K562 (cell line): ENCODE data around the gene GTSE1. TPM values are rescaled to one million over a fixed set of nuclear protein-coding genes. Genes with fewer than 3 reads are reported as not detected.

Experiments
- ATAC-seq: fragments of 200-7000 bp; cut with Tn5 transposase; 3 replicates; pipeline ENCODE4 v1.9.1; 2020; ENCODE audit warnings: moderate library complexity
- BruUV-seq: library from RNA; stranded (reverse); fragments of 400-500 nt; replicated peaks from 2 replicates; lab custom pipeline; 2021; lab: Mats Ljungman, UMichigan
- CTCF ChIA-PET: fragments of 300-600 bp; formaldehyde crosslinking; extraction: SDS; loops from one replicate; lab custom pipeline; 2021; ENCODE audit warnings: low intra/inter-chr PET ratio; lab: Yijun Ruan, JAX
- POLR2A ChIA-PET: fragments of 300-600, 350-650 bp; sonication (Branson Sonifier 250); formaldehyde crosslinking; extraction: SDS; loops from one replicate; lab custom pipeline; 2021; ENCODE audit warnings: antibody characterized with exemption, inconsistent platforms; lab: Yijun Ruan, JAX
- DNase-seq, 4 experiments: peaks; one replicate each; pipeline versions ENCODE4 v3.0.0 to v3.0.0-alpha.2; 2011 to 2018; ENCODE audit warnings: low spot score in 3 of 4, mixed read lengths in 3 of 4; ENCODE audit errors: extremely low read depth in 1 of 4
- FAIRE-seq: peaks from 2 replicates; lab custom pipeline; 2011; peaks lifted over from hg19 to GRCh38; lab: Jason Lieb, UNC
- H2AFZ ChIP-seq: 2 replicates; pipeline ENCODE4 v1.6.0; 2011; ENCODE audit warnings: low read depth, low read length, control low read depth, inconsistent platforms
- H3K27ac ChIP-seq: fragments of 200-600 bp; 3 replicates; pipeline ENCODE4 v1.8.0; 2011; ENCODE audit warnings: low read depth, mild to moderate bottlenecking, control low read depth, inconsistent platforms, low read length, moderate library complexity, mixed read lengths; ENCODE audit errors: extremely low read depth
- H3K27me3 ChIP-seq, 2 experiments: fragments of 300-600 bp in 1 of 2; 2 replicates in 1 of 2; 3 replicates in 1 of 2; pipeline versions ENCODE4 v1.6.0 to v1.8.0; 2011; ENCODE audit warnings: inconsistent platforms in 2 of 2, low read length in 2 of 2, mild to moderate bottlenecking in 1 of 2, mixed read lengths in 1 of 2, moderate library complexity in 1 of 2; ENCODE audit not compliant: control insufficient read depth in 2 of 2, insufficient read depth in 2 of 2
- H3K36me3 ChIP-seq: fragments of 300-600 bp; 3 replicates; pipeline ENCODE4 v1.8.0; 2011; ENCODE audit warnings: mild to moderate bottlenecking, low read length, inconsistent platforms; ENCODE audit not compliant: control insufficient read depth, insufficient read depth
- H3K4me1 ChIP-seq, 2 experiments: fragments of 200-600 bp in 1 of 2; replicated peaks in 1 of 2; 2 replicates in 1 of 2; 3 replicates in 1 of 2; pipeline versions ENCODE4 v1.5.1 to v1.8.0; 2011; ENCODE audit warnings: inconsistent platforms in 2 of 2, low read length in 2 of 2, mild to moderate bottlenecking in 1 of 2, mixed read lengths in 1 of 2, moderate library complexity in 1 of 2; ENCODE audit not compliant: control insufficient read depth in 2 of 2, insufficient read depth in 2 of 2
- H3K4me2 ChIP-seq: 2 replicates; pipeline ENCODE4 v1.6.1; 2011; ENCODE audit warnings: low read length, control low read depth, inconsistent platforms, mixed read lengths; ENCODE audit not compliant: insufficient read depth
- H3K4me3 ChIP-seq: fragments of 200-600 bp; sonication (generic), shearing (Covaris generic); 2 replicates; pipeline ENCODE4 v1.5.1; 2016; ENCODE audit warnings: control low read depth, inconsistent platforms
- H3K79me2 ChIP-seq: fragments of 200-600 bp; 3 replicates; pipeline ENCODE4 v1.8.0; 2011; ENCODE audit warnings: low read length, inconsistent platforms; ENCODE audit not compliant: control insufficient read depth, insufficient read depth
- H3K9ac ChIP-seq, 2 experiments: 2 replicates each; pipeline versions ENCODE4 v1.6.0 to v1.6.1; 2011; ENCODE audit warnings: low read depth in 2 of 2, low read length in 2 of 2, control low read depth in 1 of 2, inconsistent platforms in 1 of 2, mild to moderate bottlenecking in 1 of 2, mixed read lengths in 1 of 2; ENCODE audit not compliant: insufficient read depth in 1 of 2
- H3K9me1 ChIP-seq: one replicate; pipeline ENCODE4 v1.6.0; 2011; ENCODE audit warnings: inconsistent platforms, mild to moderate bottlenecking, low read length, moderate library complexity; ENCODE audit not compliant: control insufficient read depth, insufficient read depth
- H3K9me3 ChIP-seq: replicated peaks from 2 replicates; pipeline ENCODE4 v1.5.1; 2011; ENCODE audit warnings: low read depth, low read length, inconsistent platforms; ENCODE audit not compliant: control insufficient read depth, insufficient read depth
- H4K20me1 ChIP-seq: replicated peaks from 2 replicates; pipeline ENCODE4 v1.6.1; 2011; ENCODE audit warnings: low read length, inconsistent platforms, mixed read lengths; ENCODE audit not compliant: control insufficient read depth, insufficient read depth
- CHD4 ChIP-seq: fragments of 200-600 bp; sonication (generic); IDR thresholded peaks from 3 replicates; pipeline ENCODE4 v1.6.1; 2012; ENCODE audit warnings: low read depth, mild to moderate bottlenecking, mixed read lengths, low read length, inconsistent platforms; ENCODE audit not compliant: insufficient read depth, insufficient replicate concordance, poor library complexity, severe bottlenecking
- KDM5B ChIP-seq: fragments of 200-600 bp; sonication (generic); IDR thresholded peaks from 2 replicates; pipeline ENCODE4 v1.6.1; 2012; ENCODE audit warnings: low read depth, mild to moderate bottlenecking, moderate library complexity, low read length, control low read depth, inconsistent platforms; ENCODE audit not compliant: insufficient replicate concordance
- MAZ ChIP-seq, 2 experiments: fragments of 450-650 bp in 1 of 2; sonication (generic) in 1 of 2; formaldehyde crosslinking; IDR thresholded peaks in 1 of 2; conservative IDR thresholded peaks in 1 of 2; 2 replicates each; pipeline versions ENCODE4 v1.4.0 to v1.5.0; 2020; ENCODE audit warnings: mild to moderate bottlenecking in 1 of 2, missing genetic modification reagents in 1 of 2
- MYBL2 ChIP-seq, 2 experiments: fragments of 450-650 bp in 1 of 2; sonication (generic) in 1 of 2; formaldehyde crosslinking in 1 of 2; IDR thresholded peaks; 2 replicates each; pipeline versions ENCODE4 v1.6.1 to v1.8.1; 2017 to 2022; ENCODE audit warnings: borderline replicate concordance in 1 of 2, inconsistent platforms in 1 of 2, low read depth in 1 of 2, mild to moderate bottlenecking in 1 of 2, missing genetic modification reagents in 1 of 2, moderate library complexity in 1 of 2
- PRPF4 ChIP-seq: fragments of 200-400 bp; formaldehyde crosslinking; IDR thresholded peaks from one replicate; pipeline ENCODE4 v1.6.1; 2017; ENCODE audit warnings: low read length, low read depth, mild to moderate bottlenecking; ENCODE audit not compliant: insufficient read depth, poor library complexity, severe bottlenecking
- PURB ChIP-seq: sonication (generic); formaldehyde crosslinking; IDR thresholded peaks from 2 replicates; pipeline ENCODE4 v1.9.0; 2021; ENCODE audit warnings: low read depth, mild to moderate bottlenecking, missing genetic modification reagents
- RAD21 ChIP-seq, 2 experiments: fragments of 250-450 bp in 1 of 2; fragments of 450-650 bp in 1 of 2; sonication (Bioruptor Pico) in 1 of 2; formaldehyde crosslinking in 1 of 2; IDR thresholded peaks in 1 of 2; conservative IDR thresholded peaks in 1 of 2; 2 replicates each; pipeline versions ENCODE4 v1.4.0 to v1.8.0; 2020 to 2022; ENCODE audit warnings: mild to moderate bottlenecking in 2 of 2, moderate library complexity in 1 of 2
- RBFOX2 ChIP-seq: fragments of 200-400 bp; formaldehyde crosslinking; IDR thresholded peaks from 2 replicates; pipeline ENCODE4 v1.6.1; 2017; ENCODE audit warnings: low read depth, mild to moderate bottlenecking, low read length, moderate library complexity
- SUPT5H ChIP-seq: fragments of 450-650 bp; IDR thresholded peaks from 2 replicates; pipeline ENCODE4 v1.6.1; 2016
- TCF7L2 ChIP-seq: fragments of 150-350 bp; IDR thresholded peaks from 2 replicates; pipeline ENCODE4 v1.6.1; 2016; ENCODE audit warnings: low read depth, mild to moderate bottlenecking, low read length, moderate library complexity
- ZNF224 ChIP-seq: sonication (generic); formaldehyde crosslinking; IDR thresholded peaks from 2 replicates; pipeline ENCODE4 v1.8.0; 2022; ENCODE audit warnings: mild to moderate bottlenecking, missing genetic modification reagents
- ZNF75A ChIP-seq: fragments of 450-650 bp; formaldehyde crosslinking; IDR thresholded peaks from 2 replicates; pipeline ENCODE4 v1.4.0; 2020; ENCODE audit warnings: mild to moderate bottlenecking
- WGBS: fragments of 100-300 bp; shearing (Covaris generic); methylation state at CpG from one replicate; pipeline ENCODE4 v1.1.6; 2016; ENCODE audit warnings: low coverage, mixed read lengths; ENCODE audit not compliant: insufficient coverage; ENCODE audit errors: missing lambda C conversion rate; 5-methylcytosine and 5-hydroxymethylcytosine counted together
- in situ Hi-C: fragments of 300-500 bp; cut with MboI; formaldehyde crosslinking; loops from 4 replicates; pipeline ENCODE4 v1.15.0; 2018; ENCODE audit warnings: inconsistent platforms, mixed read lengths
- intact Hi-C: fragments of 100-400 bp; cut with micrococcal nuclease; formaldehyde crosslinking; loops from 2 replicates; pipeline ENCODE4 v1.14.2; 2022
- polyA plus RNA-seq, 8 experiments: library from polyadenylated mRNA; depleted of rRNA in 4 of 8; stranded (reverse) in 5 of 8; unstranded in 3 of 8; fragments of >200 nt; fragmentation: Nextera tagmentation in 2 of 8; fragmentation: Illumina TruSeq in 1 of 8; extraction: Ambion mirVana in 2 of 8; extraction: Trizol in 1 of 8; gene quantifications; 2 replicates each; pipeline versions ENCODE4 v1.2.1 to v1.2.3, GENCODE V29; 2011 to 2014; ENCODE audit warnings: inconsistent platforms in 1 of 8, missing spikeins in 1 of 8
- total RNA-seq, 7 experiments: library from RNA; depleted of rRNA in 6 of 7; stranded (reverse); fragments of >200 nt in 6 of 7; fragmentation: Illumina TruSeq in 2 of 7; extraction: Trizol in 2 of 7; gene quantifications; 2 replicates each; pipeline versions ENCODE4 v1.2.1 to v1.2.3, GENCODE V29; 2011 to 2021; ENCODE audit warnings: low replicate concordance in 1 of 7

The GTSE1 gene
- total and polyA plus RNA-seq, 9 of the 15 experiments (the other 6 are each of a cell fraction or from before 2014, with no cell fraction given): 2.5 to 22.5 (median 12.9) TPM

DNA sequence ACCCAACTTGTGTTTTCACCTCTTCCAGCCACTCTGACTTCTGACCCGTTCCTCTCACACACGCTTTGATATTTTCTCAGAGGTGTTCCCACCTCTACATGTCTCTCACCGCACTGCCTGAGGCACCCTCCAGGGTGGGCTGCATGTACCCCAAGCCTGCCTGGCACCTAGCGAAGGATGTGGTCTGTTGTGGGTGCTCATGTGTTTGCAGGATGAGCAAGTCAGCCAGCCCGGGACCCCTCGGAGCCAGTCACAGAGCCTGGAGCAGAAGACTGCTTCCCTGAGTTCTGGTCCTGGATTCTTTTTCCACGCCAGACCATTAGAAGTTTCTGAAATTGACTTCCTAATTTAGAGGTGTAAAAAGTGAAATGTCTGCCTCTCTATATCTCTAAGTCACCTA lies 3.8 kb downstream of the GTSE1 start (continued):
- TF ChIP-seq MYBL2 (IDR thresholded peaks at IDR 0.05; ENCODE audit: low read depth) (no peak), MYBL2 (CRISPR knock-in tag; IDR thresholded peaks at IDR 0.05; ENCODE audit: borderline replicate concordance) (no peak), RBFOX2 (no peak), MAZ (CRISPR knock-in tag; conservative IDR thresholded peaks at IDR 0.05 in 1 of 2, IDR thresholded peaks at IDR 0.05 in 1 of 2) (no peak), TCF7L2 (no peak)

DNA sequence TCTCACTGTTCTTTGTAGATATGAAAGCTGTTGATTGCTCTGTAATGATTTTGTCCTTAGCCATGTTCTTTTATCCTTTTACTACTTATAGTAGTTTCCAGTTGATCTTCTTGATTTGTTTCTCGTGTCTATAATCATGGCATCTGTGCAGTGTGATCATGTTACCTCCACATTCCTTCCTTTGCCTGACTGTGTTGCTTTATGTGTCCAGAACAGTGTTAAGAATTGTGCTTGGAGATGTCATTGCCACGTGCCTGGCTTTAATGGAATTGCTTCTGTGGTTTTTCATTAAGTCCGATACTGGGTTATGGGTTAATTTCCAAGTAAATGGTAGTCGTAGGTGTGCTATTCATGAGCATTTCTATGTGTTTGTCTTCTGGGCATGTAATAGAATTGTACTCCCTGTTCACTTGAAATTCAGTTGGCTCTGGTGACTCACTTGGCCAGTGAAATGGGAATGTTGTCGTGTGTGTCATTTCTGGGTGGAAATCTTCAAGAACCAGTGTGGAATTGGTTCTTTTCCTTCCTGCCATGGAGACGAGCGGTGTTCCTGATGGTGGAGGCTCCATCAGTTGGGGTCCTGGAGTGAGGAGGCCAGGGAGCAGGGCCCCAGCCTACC lies 6.8 kb downstream of the GTSE1 start:
- H3K9me3 ChIP-seq: no peaks in the 10 kb centered on the region
- intact Hi-C loops: no loop called here
- ATAC-seq: no peak
- TF ChIP-seq PRPF4: no peak
- TF ChIP-seq CHD4: no peak
- TF ChIP-seq KDM5B: no peak
- TF ChIP-seq SUPT5H: no peak
- TF ChIP-seq PURB (CRISPR knock-in tag): no peak
- TF ChIP-seq ZNF75A (CRISPR knock-in tag): no peak
- no peak for TF ChIP-seq RAD21 (CRISPR knock-in tag; conservative IDR thresholded peaks at IDR 0.05 in 1 of 2, IDR thresholded peaks at IDR 0.05 in 1 of 2)
- no peak for TF ChIP-seq ZNF224 (CRISPR knock-in tag)
- TF ChIP-seq, all 486 proteins: peak for 0
- Histone ChIP-seq H3K36me3 (peaks cover 32% of the 10 kb centered on the region; the same call in 2 of the 3 replicates), H3K27ac (no peak overlapping the region), H3K9me1 (no peaks in the 10 kb centered on the region), H2AFZ (no peak overlapping the region), H4K20me1 (no peaks in the 10 kb centered on the region), H3K4me2 (no peak overlapping the region), H3K27me3 (no peaks in the 10 kb centered on the region), H3K9ac (no peak overlapping the region), H3K4me3 (no peak overlapping the region), H3K4me1 (peaks cover 6 to 7% of the 10 kb centered on the region in 2 experiments; a peak in 3 of 5 replicates), H3K79me2 (peaks cover 32% of the 10 kb centered on the region)
- BruUV-seq: no TSS peak
- in situ Hi-C loops: loop anchor here (25.0 kb wide), 1 partner anchor 291 kb away; no protein-coding TSS in a partner anchor
- ChIA-PET POLR2A (interaction anchor here (0.7 kb wide), 1 partner anchor 47 kb away, joined by 3 read pairs; no protein-coding TSS in a partner anchor), CTCF (no interaction called here)
- 58% methylated on average over 6 of the region's 7 CpGs for WGBS
- FAIRE-seq (no peak), DNase-seq (no peak)
